T-helper 9 cell (primary cell): ENCODE data around the gene PRKACA.

Source experiments
- DNase-seq: peaks from one replicate; pipeline ENCODE4 v3.0.0-alpha.2; 2020
- total RNA-seq, 2 donors: gene quantifications; one replicate each; lab custom pipeline; 2026; lab: John Stamatoyannopoulos, UW

Gene PRKACA
- total RNA-seq, result 8.7 to 11.5 reads per million in 2 donors

DNA sequence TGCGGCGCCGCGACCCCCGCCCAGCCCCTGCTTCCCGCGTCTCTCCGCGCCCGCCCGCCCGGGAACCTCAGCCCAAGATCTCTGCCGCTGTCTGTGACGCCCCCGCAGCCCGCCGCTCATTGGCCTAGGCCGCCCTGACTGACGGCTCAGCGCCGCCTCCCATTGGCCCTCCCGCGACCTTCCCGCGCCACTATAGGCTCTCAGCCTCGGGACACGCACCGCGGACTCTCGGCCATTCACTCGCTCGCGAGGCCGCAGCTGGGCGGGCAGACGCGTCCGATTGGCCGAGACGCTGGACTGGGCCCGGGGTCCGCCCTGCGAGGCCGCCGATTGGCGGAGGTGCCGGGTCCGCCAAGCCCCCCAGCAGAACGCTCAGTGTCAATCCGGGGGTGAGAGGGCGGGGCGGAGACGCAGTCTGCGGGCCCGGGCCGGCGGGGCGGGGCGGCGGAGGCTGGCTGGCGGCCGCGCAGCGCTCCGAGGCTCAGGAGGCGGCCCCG lies at the start of gene PRKACA:
Gene PRKACA (minus strand): TSS at position 95 of the 497 bp plus-strand sequence. CDS start 215 bp downstream, outside the sequence.
- peak; percentile 95 for DNase-seq

DNA sequence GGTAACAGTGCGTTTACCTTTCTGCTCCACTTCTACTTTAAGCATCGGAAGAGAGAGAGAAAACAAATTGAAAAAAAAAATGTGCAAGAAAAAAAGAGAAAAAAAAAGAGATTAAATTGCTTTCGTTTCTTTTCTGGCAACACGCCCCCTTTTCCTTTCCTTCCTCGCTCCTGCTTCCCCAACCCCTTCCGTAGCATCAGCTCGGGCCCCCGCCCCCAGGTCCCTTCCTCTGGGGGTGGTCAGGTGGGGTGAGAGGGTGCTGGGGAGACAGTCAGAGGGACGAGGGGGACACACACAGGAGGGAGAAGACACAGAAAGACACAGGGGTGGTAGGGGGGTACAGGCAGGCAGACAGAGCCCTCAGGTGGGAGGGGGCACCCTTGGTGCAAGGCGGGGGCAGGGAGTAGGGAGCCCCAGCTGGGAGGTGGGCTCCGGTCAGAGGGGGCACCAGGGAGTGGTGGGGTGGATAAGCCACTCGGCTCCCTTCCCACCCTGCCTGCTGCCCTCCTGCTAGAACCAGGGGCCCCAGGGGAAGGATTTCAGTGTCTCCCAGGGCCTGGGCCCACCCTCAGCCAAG lies 49.5 kb upstream of the PRKACA start:
- DNase-seq, result no peak

DNA sequence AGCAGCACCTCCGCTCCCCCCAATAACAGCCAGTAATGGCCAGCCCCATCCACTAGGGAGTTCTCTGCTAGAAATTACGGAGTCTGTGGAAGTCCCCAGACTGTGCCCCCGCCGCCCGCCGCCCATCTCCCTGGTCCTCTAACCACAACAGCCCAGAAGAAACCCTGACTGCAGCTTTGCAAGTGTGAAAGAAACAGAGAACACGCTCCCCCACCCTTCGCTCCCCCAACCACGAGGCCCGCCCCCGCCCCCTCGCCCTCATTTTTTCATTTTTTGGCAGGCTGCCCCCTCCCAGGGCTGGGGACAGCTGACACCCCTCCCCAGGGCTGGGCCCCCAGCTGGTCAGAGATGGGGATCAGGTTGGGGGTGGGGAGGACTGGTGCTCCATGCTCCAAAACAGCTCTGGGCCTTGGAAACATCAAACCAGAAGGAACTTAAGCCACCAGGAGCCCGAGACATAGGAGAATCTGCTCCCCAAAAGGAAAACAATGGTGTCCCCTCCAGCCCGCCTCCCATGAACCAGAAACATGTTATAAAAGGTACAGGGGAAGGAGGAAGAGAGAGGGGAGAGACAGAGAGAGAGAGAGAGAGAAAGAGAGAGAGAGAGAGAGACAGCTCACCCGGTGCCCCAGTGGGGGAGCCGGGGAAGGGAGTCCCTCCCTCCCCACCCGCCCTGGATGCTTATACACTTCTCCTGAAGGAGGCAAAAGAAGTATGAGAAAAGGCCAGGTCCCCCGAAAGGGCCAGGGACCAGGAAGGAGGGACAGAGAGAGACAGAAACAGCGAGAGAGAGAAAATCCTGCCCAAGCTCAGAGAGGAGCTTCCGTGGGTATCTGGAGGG lies 48.6 kb upstream of the PRKACA start:
- no peak for DNase-seq

DNA sequence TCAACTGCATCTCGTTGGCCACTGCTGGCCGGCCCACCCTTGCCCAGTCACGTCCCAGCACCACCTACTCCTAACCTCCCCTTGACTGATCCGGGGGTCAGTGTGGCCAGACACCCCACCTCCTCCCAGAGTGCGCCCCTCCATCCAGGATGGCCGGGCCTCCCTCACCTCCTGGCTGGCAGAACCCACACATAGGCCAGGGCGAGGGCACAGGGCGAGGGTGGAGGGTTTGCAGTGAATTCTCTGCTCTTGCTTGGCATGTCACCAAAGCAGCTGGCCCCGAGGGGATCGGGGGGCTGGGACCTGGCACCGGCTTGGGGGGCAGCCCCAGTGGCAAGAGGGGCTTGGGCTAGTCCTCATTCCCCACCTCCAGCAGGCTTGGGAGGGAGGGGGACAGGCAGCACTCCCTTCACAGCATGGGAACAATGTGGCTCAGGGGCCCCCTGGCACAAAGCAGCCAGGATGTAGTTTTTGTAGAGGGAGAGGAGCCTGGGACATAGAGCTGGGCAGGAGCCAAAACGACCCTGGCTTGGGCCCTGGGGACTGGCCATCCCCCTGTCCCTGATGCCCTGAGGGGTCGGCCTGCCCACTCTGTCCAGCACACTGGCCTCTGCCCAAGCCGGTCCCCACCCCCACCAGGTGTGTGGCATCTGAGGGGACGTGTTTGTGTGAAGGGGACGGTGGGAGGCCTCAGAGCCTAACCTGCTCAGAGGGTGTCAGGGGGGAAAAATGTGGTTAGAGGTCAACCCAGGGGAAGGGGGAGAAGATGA lies 47.3 kb upstream of the PRKACA start:
- no peak for DNase-seq

DNA sequence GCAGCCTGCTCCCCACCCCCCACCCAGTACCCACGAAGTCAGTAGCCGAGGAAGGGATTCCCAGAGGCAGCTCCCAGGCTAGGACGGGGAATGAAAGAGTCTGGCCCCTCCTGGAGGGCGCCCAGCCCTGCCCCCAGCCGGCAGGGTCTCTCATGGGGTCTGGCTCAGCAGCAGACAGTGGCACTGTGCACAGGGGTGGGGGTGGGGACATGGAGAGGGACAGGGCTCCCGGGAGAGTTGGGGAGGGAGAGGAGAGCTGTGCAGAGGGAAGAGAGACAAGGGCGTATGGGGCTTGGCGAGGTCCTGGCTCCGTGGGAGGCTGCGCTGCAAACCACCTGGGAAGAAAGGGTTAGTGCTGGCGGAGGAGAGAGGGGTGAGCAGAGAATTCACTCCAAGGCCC lies 46.5 kb upstream of the PRKACA start:
- no peak for DNase-seq

DNA sequence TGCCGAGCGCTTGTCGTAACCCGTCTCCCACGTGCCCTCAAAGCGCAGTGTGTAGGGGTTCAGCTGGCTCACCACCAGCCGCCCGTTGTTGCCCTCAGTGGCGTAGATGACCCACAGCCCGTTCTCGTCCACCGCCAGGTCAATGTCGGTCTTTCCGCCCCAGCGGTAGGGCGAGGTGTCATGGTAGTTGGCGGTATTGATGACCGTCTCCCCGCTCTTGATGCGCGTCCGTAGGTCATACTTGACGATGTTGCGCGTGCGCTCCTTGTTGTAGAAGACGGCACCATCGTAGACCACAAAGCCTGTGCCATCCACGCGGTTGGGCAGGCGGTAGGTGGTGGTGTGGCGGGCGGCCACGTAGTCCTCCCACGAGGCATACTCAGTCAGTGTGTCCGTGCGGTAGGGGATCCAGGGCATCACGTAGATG lies 45.3 kb upstream of the PRKACA start:
- DNase-seq, result no peak

DNA sequence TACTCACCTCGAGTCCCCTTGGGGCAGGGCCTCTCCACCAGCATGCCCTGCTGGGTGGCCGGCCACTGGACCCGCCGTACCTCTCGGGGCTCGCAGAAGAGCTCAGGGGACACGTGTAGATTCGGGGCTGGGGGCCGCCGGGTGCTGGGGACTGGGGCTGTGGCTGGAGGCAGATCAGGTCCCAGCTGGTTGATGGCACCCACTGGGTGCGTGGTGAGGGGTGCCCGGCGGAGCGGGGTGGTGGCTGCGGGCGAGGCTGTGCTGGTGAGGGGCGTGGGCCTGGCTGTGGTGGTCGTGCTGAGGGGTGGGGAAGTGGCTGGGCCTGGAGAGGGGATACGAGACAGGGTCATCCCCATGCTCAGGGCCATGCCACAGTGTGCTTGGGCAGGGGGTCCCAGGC lies 43.7 kb upstream of the PRKACA start:
- DNase-seq, result no peak

DNA sequence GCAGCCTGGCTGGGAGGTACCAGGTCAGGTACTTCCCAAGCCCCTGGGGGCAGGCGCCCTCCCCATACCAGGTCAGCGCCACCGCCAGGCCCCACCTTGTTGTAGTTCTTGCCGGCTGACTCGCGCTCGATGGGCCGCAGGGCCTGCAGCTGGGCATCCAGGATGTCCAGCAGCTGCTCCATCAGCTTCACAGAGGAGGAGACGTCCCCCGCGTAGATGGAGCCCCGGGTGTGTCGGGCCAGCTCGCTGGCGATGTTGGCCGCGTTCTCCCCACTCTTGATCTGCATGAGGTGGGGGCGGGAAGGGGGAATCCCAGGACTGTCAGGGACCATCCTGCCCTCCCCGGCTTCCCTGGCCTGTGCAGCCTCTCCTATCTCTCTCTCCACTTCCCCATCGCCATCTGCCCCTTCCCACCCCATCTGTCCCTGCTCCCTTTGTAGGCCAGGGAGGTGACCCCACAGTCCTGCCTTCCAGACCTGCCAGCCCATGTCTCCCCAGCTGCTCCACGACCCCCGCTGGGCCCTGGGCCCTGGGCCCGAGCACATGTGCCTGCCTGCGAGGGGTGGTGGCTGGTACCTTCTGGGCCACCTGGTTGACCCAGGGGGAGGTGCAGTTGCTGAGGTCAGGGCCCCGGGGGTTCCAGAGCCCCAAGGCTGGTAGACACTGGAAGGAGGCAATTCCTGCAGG lies 42.6 kb upstream of the PRKACA start:
- DNase-seq, result no peak

DNA sequence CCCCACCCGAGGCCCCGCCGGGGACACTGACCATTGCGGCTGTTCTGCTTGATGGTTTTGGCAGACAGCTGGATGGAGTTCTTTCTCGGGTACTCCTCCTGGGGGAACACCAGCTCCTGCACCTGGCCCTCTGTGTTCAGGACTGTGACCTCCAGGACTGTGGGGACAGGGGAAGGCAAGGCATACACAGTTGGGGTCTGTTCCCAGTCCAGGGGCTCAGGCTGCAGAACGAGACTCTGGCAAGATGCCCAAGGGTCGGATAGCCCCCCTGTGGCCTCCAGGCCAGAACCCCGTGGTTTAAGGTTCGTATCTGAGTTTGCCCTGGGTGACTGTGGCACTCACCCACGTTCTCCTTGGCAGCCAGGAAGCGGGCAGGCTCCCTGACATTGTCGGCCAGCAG lies 41.5 kb upstream of the PRKACA start:
- DNase-seq, result no peak

DNA sequence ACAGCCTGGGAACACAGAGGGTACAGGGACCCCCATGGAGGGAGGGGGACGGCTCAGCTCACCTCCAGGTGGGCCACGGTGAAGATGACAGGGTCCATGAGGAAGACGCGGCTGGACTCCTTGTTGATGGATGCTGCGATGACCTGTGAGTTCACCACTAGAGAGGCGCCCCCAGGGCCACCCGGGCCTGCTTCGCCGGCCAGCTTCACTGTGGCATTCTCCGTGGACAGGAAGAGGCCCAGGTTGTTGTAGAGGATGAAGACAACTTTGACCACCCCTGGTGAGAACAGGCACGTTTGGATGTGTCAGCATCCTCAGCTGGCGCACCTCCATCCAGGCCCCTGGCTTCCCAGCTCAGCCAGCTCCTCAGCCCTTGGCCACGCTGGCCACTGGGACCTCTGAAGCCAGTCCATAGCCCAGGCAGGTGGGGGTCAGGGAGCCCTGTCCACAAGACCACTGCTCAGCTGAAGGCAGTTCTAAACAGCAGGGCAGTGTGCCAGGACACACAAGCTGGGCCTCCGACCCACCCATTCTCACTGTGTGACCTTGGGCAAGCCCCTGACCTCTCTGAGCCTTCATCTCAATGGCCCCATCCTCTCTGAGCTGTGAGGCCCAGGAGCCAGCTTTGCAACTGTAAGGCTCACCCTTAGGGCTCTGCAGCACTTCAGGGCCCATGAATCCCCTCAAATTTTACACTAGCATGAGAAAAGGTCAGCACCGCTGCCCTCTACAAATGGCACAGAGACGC lies 40.9 kb upstream of the PRKACA start:
- DNase-seq, result no peak

DNA sequence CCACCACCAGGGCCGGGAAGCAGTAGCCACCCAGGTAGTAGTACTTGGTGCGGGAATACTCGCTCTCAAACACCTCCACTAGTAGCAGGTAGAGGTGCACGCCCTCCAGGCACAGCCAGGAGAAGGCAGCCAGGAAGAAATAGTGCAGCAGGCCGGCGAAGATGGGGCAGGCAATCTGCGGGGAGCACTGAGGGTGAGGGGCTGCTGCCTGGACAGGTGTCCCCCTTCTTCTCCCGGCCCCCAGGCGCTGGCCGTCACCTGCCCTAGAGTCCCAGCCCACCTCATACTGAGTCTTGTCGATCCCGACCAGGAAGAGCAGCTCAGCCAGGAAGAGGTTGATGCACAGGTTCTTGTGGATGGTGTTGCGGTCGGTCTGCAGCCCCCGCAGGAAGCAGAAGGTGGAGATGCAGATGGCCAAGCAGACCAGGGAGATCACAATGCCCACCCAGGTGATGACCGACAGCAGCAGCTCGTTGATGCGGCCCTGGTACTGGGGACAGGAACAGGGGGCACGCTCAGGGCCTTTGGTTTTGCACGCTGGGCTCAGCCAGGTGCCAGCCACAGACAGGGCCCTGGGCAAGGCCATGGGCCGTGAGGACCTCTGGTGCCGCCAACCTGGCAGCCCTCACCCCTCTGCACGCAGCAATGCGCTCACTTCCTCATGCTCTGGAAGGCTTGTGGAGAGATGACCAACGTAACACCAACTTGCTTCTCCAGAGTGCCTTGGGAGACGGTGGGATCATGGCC lies 39.6 kb upstream of the PRKACA start:
- no peak for DNase-seq

DNA sequence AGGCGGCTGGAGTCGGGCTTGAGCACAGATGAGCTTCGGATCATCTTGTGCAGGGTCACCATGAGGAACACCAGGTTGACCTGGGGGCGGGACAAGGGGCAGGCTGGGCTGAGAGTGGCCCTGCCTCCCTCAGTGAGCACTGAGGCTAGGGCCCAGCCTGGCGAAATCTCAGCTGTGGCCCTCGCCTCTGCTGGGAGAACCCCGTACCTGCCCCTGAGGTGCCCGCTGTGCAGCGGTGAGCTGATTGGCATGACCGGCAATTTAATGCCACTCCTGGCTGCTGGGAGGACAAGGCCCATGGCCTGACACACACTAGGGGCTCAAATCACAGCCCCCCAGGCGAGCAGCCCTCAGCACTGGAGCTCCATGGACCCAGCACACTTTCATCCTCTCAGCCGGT lies 38.6 kb upstream of the PRKACA start:
- no peak for DNase-seq

DNA sequence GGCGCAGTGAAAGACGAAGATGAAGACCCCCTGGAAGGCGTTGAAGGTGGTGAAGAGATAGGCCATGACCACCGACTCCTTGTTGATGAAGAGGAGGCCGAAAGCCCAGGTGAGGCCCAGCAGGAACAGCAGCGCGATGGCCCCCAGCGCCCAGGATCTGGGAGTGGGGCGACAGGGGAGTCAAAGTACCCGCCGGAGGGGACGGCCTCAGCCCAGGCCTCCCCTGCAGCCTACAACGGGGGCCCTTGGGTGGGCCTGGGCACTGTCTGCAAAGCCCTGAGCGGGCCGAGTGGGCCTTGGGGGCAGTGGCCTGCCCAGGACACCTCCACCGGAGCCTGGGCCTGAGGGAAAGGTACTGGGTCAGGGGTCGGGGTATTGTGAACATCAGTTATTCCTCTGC lies 37.8 kb upstream of the PRKACA start:
- no peak for DNase-seq

DNA sequence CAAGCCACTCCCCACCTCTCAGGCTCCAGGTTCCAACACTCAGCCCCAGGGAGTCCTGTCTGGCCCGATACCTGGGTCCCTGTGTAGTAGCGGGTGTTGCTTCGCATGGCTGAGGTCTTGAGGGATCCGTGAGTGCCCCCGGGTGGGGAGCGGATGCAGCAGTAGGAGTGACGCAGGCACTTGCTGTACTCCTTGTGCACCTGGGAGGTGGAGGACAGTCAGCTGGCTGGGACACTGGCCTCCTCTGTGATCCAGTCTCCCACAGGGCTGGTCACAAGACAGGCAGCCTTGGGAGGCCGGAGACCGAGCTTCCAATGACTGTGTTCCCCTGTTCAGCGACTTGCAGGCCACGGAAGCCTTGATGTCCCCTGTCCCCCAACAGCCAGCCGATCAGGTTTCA lies 35.2 kb upstream of the PRKACA start:
- DNase-seq, result no peak

DNA sequence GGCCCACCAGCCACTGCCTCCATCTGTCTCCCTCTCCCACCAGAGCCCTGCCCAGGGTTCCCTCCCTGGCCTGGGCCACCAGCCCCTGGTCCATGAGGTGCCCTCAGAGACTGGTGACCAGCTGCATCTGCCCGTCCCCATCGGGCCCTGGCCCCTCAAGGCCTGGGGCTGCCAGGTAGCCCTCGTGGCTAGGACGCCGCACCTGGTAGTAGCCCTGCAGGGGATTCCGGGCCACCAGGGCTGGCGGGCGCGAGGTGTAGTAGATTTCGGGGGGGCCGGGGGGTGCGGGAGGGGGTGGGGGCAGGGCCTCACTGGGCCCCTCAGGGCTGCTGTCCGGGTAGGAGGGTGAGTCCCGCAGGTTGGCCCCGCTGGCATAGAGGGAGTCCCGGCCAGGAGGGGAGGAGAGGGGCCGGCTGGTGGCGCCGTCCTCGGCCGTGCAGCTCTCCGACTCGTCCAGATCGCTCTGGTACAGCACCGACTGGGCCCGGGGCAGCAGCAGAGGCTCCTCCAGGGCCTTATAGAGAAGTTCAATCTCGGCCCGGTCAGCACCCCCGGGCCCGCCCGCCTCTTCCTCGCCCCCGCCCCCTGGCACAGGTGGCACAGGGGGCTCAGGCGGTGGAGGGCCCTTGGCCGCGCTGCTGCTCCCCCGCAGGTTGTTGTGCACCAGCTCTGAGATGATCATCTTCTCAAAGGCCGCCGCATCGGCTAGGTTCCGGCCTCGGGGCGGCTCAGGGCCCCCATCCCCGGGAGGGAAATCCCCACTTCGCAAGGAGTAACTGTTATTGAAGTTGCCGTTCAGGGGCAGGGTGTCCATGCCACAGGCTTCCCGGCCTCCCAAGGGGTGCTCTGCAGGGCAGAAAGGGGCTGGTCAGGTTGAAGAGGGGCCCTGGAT lies 33.5 kb upstream of the PRKACA start:
- no peak for DNase-seq

DNA sequence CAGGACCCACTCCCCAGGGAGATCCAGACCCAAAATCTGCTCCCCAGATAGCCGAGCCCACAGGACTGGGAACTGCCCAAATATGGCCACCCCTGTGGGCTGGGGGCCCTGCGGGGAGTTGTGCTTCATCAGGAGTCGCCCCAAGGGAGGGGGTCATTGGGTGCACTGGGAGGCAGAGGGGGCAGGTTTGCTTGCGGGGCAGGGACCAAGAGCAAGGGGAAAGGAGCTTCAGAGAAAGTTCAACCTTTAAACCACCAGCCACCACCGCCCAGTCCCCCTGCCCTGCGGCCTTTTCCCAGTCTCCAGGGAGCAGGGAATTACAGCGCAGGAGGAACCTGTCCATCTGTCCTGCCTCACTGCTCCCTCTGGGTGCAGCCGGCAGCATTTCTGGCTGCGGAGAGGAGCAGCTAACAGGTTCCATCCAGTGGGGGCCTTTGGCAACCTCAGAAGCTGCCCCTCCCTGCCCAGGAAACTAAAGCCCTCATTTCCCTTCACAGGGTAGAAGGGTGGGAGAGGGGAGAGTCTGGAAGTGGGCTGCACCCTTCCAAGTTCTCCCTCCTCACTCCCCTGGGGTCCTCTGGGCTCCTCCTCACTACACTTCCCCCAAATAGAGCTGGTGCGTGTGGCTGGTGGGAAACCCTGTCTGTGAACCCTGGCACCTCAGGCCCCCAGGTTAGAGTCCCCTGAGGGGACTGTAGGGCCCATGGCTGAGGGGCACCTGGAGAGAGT lies 32.6 kb upstream of the PRKACA start:
- no peak for DNase-seq

DNA sequence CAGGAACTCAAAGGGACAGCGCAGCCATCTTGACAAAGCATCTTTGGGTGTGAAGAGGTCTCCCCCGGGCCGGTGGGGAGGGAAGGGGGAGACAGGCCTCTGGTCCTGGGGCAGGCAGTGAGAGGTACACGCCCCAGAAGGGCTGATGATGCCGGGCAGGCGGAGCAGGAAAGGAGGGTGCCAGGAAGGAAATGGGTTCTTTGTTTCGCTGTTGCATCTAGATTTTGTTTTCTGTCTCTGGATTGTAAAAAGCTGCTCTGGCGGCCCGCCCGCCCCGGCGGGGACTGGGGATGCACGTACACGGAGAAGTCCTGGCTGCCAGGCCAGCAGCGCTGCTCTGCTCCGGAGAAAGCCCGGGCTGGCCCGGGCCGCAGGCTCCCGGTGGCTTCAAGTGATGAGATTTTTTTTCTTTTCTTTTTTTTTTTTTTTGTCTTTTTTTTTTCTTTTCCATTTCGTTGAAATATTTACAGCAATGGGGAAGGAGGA lies 32.0 kb upstream of the PRKACA start:
- DNase-seq, result peak; percentile 41

DNA sequence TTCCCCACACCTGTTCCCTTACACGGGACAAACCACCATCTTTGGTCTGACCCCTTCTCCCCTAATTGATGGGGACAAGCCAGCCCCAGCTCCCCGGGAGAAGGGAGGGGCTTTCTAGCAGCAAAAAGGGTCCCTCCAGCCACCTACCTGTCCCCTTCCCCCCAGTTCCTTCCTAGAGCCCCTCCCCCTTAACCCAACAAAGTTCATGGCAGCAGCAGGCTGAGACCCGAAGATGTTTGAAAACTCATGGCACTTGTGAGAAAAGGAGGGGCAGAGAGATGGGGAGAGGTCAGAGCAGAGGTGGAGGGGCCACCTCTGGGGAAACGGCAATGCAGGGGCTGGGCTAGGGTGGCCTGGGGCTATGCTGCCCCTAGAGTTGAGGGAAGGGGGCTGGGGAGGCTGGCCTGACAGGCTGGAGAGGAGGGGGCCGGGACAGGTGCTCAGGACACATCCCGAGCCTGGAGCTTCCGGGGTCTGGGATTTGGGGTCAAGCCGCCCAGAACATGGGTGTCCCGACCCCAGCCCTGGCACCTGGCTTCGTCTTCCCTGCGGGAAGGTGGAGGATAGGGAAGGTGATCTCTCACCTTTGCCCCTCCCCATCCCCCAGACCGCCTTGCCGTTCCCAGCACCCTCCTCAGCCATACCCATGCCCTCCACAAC lies 31.3 kb upstream of the PRKACA start:
- DNase-seq, result no peak
